GM06990 (cell line): ENCODE measurements around the gene CCDC179.

Experiments used
- DNase-seq: peaks from one replicate; pipeline ENCODE4 v3.0.0-alpha.2; 2011; ENCODE audit not compliant: insufficient read length; ENCODE audit errors: extremely low read depth
- H3K27me3 ChIP-seq: replicated peaks from 2 replicates; pipeline ENCODE4 v1.6.0; 2011; ENCODE audit warnings: low read length; ENCODE audit not compliant: control insufficient read depth, insufficient read depth
- H3K36me3 ChIP-seq: 2 replicates; pipeline ENCODE4 v1.5.1; 2011; ENCODE audit warnings: low read length; ENCODE audit not compliant: control insufficient read depth, insufficient read depth
- H3K4me3 ChIP-seq: replicated peaks from 2 replicates; pipeline ENCODE4 v1.5.1; 2011; ENCODE audit warnings: low read depth, mild to moderate bottlenecking, control low read depth, low read length
- CTCF ChIP-seq: IDR thresholded peaks from 2 replicates; pipeline ENCODE4 v1.5.1; 2011; ENCODE audit warnings: low read length, control low read depth, mild to moderate bottlenecking, inconsistent platforms; ENCODE audit not compliant: insufficient read depth, poor library complexity, severe bottlenecking

The CCDC179 gene

GRCh38 chr11:22869325-22869724, 9.1 kb upstream of the CCDC179 start:
- Histone ChIP-seq H3K36me3 (no peaks in the 10 kb centered on the region), H3K4me3 (no peak overlapping the region), H3K27me3 (no peaks in the 10 kb centered on the region)
- DNase-seq, result no peak
- no peak for TF ChIP-seq CTCF

- Histone ChIP-seq H3K4me3 (no peak overlapping the region), H3K27me3 (no peaks in the 10 kb centered on the region), H3K36me3 (no peaks in the 10 kb centered on the region)
- TF ChIP-seq CTCF, result no peak
- no peak for DNase-seq
These were observed 518 bp downstream of the CCDC179 start for GRCh38 chr11:22859756-22860155.

GRCh38 chr11:22851477-22851876, 8.8 kb downstream of the CCDC179 start:
- Histone ChIP-seq H3K4me3 (no peak overlapping the region), H3K36me3 (no peaks in the 10 kb centered on the region), H3K27me3 (no peaks in the 10 kb centered on the region)
- DNase-seq, result no peak
- no peak for TF ChIP-seq CTCF

- Histone ChIP-seq H3K27me3 (no peaks in the 10 kb centered on the region), H3K4me3 (no peak overlapping the region), H3K36me3 (no peaks in the 10 kb centered on the region)
- DNase-seq, result no peak
- no peak for TF ChIP-seq CTCF
These were observed 13.5 kb downstream of the CCDC179 start for GRCh38 chr11:22846726-22847125.

- TF ChIP-seq CTCF, result no peak
- H3K36me3 ChIP-seq, result no peaks in the 10 kb centered on the region
- H3K4me3 ChIP-seq, result no peak overlapping the region
- DNase-seq, result no peak
- no peaks in the 10 kb centered on the region for H3K27me3 ChIP-seq
These were observed 27.8 kb downstream of the CCDC179 start for GRCh38 chr11:22832315-22833015.

GRCh38 chr11:22830082-22830414, 30.2 kb downstream of the CCDC179 start:
- DNase-seq, result no peak
- H3K4me3 ChIP-seq, result peak overlapping the region; percentile 50
- no peaks in the 10 kb centered on the region for H3K27me3 ChIP-seq
- H3K36me3 ChIP-seq, result peaks cover 3% of the 10 kb centered on the region; the same call in 1 of the 2 replicates
- no peak for TF ChIP-seq CTCF
